ENCODE data around the gene ALK. TPM values are rescaled to one million over a fixed set of nuclear protein-coding genes. Genes with fewer than 3 reads are reported as not detected.

Gene ALK
- polyA plus RNA-seq, 1 of the 3 experiments (the other 2 are of a cell fraction) = 0.30 TPM

DNA sequence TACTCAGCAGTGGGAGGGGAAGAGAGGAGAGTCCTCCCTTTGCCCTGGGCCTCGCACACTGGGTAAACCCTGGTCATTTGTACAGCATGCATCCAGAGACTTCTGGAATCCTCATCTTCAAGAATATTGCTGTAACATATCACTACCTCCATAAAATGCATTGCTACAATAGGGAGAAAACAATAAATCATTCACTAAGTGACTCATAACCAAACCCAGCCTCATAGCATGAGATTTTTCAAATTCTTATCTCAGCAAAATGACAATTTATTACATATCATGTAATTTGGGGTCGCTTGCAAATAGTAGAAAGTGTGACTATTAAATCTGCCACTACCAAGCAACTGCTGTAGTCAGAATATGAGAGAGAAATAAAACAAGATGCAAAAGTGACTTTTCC lies 189.4 kb downstream of the ALK start:
- no peaks in the 10 kb centered on the region for H3K9me3 ChIP-seq
- H2AFZ ChIP-seq (ENCODE audit: low read depth) = no peak overlapping the region
- DNase-seq = no peak
- peaks cover 0 to 43% of the 10 kb centered on the region in 2 experiments; a peak in 1 of 4 replicates for H3K4me1 ChIP-seq (ENCODE audit: control insufficient read depth in 1 of 2, insufficient read depth in 2 of 2, low read depth in 1 of 2, low read length in 1 of 2)
- no peak overlapping the region; a peak in 1 of 4 replicates for H3K27ac ChIP-seq (ENCODE audit: low read depth in 2 of 2, low read length in 1 of 2)
- no peak overlapping the region for H3K9ac ChIP-seq
- no peak overlapping the region for H3K4me2 ChIP-seq
- CTCF ChIA-PET = interaction anchor here (1.9 kb wide), 1 partner anchor 8 kb away, joined by 5 read pairs; no protein-coding TSS in a partner anchor
- no peaks in the 10 kb centered on the region for H3K9me2 ChIP-seq
- WGBS (ENCODE audit: low lambda C conversion rate) = 21% methylated on average over 2 of the region's 2 CpGs
- POLR2A ChIA-PET = no interaction called here
- no peaks in the 10 kb centered on the region for H3K27me3 ChIP-seq (ENCODE audit: insufficient read depth)
- no peaks in the 10 kb centered on the region for H3F3A ChIP-seq (replicated peaks; ENCODE audit: insufficient read depth)
- H4K20me1 ChIP-seq (ENCODE audit: insufficient read depth) = no peaks in the 10 kb centered on the region
- TF ChIP-seq RXRA (IDR thresholded peaks at IDR 0.05; ENCODE audit: borderline replicate concordance, low read depth) (no peak), EP300 (IDR thresholded peaks at IDR 0.05; ENCODE audit: borderline replicate concordance in 1 of 2, low read depth in 1 of 2, low read length in 1 of 2) (no peak), NRF1 (IDR thresholded peaks at IDR 0.05; ENCODE audit: low read depth, low read length) (no peak), FOSL2 (IDR thresholded peaks at IDR 0.05; ENCODE audit: borderline replicate concordance, low read depth) (no peak), TAF1 (IDR thresholded peaks at IDR 0.05; ENCODE audit: borderline replicate concordance, low read depth, low read length) (no peak), FOXM1 (IDR thresholded peaks at IDR 0.05; ENCODE audit: low read depth) (no peak), FOXJ3 (CRISPR knock-in tag; IDR thresholded peaks at IDR 0.05) (no peak), CHD2 (IDR thresholded peaks at IDR 0.05; ENCODE audit: low read length, partially characterized antibody) (no peak), JUND (IDR thresholded peaks at IDR 0.05) (no peak), MXI1 (IDR thresholded peaks at IDR 0.05; ENCODE audit: low read depth, low read length) (no peak), PBX3 (IDR thresholded peaks at IDR 0.05) (no peak)
- TF ChIP-seq, protein P1, sequence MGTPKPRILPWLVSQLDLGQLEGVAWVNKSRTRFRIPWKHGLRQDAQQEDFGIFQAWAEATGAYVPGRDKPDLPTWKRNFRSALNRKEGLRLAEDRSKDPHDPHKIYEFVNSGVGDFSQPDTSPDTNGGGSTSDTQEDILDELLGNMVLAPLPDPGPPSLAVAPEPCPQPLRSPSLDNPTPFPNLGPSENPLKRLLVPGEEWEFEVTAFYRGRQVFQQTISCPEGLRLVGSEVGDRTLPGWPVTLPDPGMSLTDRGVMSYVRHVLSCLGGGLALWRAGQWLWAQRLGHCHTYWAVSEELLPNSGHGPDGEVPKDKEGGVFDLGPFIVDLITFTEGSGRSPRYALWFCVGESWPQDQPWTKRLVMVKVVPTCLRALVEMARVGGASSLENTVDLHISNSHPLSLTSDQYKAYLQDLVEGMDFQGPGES (IDR thresholded peaks at IDR 0.05; ENCODE audit: low read depth, low read length) = no peak
- H3K4me3 ChIP-seq (ENCODE audit: low read depth in 2 of 2, low read length in 1 of 2) = no peak overlapping the region
- no peaks in the 10 kb centered on the region for H3K79me2 ChIP-seq (ENCODE audit: insufficient read depth)
- no peaks in the 10 kb centered on the region for H3K36me3 ChIP-seq (replicated peaks in 1 of 2; ENCODE audit: control insufficient read depth in 1 of 2, insufficient read depth in 2 of 2, low read length in 1 of 2)

- Histone ChIP-seq H3K9me3 (no peaks in the 10 kb centered on the region), H3K4me1 (ENCODE audit: control insufficient read depth in 1 of 2, insufficient read depth in 2 of 2, low read depth in 1 of 2, low read length in 1 of 2) (peaks cover 0 to 60% of the 10 kb centered on the region in 2 experiments; a peak in 2 of 4 replicates), H3K79me2 (ENCODE audit: insufficient read depth) (no peaks in the 10 kb centered on the region), H3K9ac (no peak overlapping the region), H3K4me3 (ENCODE audit: low read depth in 2 of 2, low read length in 1 of 2) (no peak overlapping the region), H3K9me2 (no peaks in the 10 kb centered on the region), H3K4me2 (no peak overlapping the region), H3K27me3 (ENCODE audit: insufficient read depth) (no peaks in the 10 kb centered on the region), H3K27ac (ENCODE audit: low read depth in 2 of 2, low read length in 1 of 2) (no peak overlapping the region), H3K36me3 (replicated peaks in 1 of 2; ENCODE audit: control insufficient read depth in 1 of 2, insufficient read depth in 2 of 2, low read length in 1 of 2) (no peaks in the 10 kb centered on the region), H3F3A (replicated peaks; ENCODE audit: insufficient read depth) (no peaks in the 10 kb centered on the region), H4K20me1 (ENCODE audit: insufficient read depth) (no peaks in the 10 kb centered on the region), H2AFZ (ENCODE audit: low read depth) (no peak overlapping the region)
- WGBS (ENCODE audit: low lambda C conversion rate) = 50% methylated on average over 7 of the region's 7 CpGs
- ChIA-PET CTCF (no interaction called here), POLR2A (no interaction called here)
- no peak for DNase-seq
- no peak for TF ChIP-seq TCF12 (IDR thresholded peaks at IDR 0.05)
- TF ChIP-seq JUND (IDR thresholded peaks at IDR 0.05) = no peak
- no peak for TF ChIP-seq PBX3 (IDR thresholded peaks at IDR 0.05)
- TF ChIP-seq, protein P1 (IDR thresholded peaks at IDR 0.05; ENCODE audit: low read depth, low read length) = no peak
- no peak for TF ChIP-seq CHD2 (IDR thresholded peaks at IDR 0.05; ENCODE audit: low read length, partially characterized antibody)
- TF ChIP-seq NRF1 (IDR thresholded peaks at IDR 0.05; ENCODE audit: low read depth, low read length) = no peak
- no peak for TF ChIP-seq YY1 (IDR thresholded peaks at IDR 0.05; ENCODE audit: low read depth)
- no peak for TF ChIP-seq RCOR1 (IDR thresholded peaks at IDR 0.05; ENCODE audit: low read length)
- TF ChIP-seq EZH2phosphoT487 (IDR thresholded peaks at IDR 0.05; ENCODE audit: borderline replicate concordance, low read depth) = no peak
- no peak for TF ChIP-seq SMC3 (IDR thresholded peaks at IDR 0.05; ENCODE audit: low read depth, low read length)
- no peak for TF ChIP-seq SIN3A (IDR thresholded peaks at IDR 0.05; ENCODE audit: borderline replicate concordance, low read depth, low read length)
- TF ChIP-seq FOXM1 (IDR thresholded peaks at IDR 0.05; ENCODE audit: low read depth) = no peak
- TF ChIP-seq FOXJ3 (CRISPR knock-in tag; IDR thresholded peaks at IDR 0.05) = no peak
- no peak for TF ChIP-seq GABPA (IDR thresholded peaks at IDR 0.05; ENCODE audit: low read depth)
- TF ChIP-seq, protein P2, sequence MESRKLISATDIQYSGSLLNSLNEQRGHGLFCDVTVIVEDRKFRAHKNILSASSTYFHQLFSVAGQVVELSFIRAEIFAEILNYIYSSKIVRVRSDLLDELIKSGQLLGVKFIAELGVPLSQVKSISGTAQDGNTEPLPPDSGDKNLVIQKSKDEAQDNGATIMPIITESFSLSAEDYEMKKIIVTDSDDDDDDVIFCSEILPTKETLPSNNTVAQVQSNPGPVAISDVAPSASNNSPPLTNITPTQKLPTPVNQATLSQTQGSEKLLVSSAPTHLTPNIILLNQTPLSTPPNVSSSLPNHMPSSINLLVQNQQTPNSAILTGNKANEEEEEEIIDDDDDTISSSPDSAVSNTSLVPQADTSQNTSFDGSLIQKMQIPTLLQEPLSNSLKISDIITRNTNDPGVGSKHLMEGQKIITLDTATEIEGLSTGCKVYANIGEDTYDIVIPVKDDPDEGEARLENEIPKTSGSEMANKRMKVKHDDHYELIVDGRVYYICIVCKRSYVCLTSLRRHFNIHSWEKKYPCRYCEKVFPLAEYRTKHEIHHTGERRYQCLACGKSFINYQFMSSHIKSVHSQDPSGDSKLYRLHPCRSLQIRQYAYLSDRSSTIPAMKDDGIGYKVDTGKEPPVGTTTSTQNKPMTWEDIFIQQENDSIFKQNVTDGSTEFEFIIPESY (IDR thresholded peaks at IDR 0.05; ENCODE audit: borderline replicate concordance, low read depth) = no peak
- no peak for TF ChIP-seq POLR2AphosphoS5 (IDR thresholded peaks at IDR 0.05; ENCODE audit: low read depth, low read length)
- TF ChIP-seq TAF1 (IDR thresholded peaks at IDR 0.05; ENCODE audit: borderline replicate concordance, low read depth, low read length) = no peak
Measured at GRCh38 chr2:29729932-29730331, 191.5 kb downstream of the ALK start.
